Brain microvascular endothelial cell (primary cell): ENCODE measurements around the gene C14orf39.
"Not testable (repeated sequence)": the region's sequence is repeated elsewhere in the genome, so short reads cannot be mapped to it uniquely, and the experiment has no call there.

Experiments used
- DNase-seq: peaks from one replicate; pipeline ENCODE4 v3.0.0-alpha.2; 2020
- H3K27ac ChIP-seq: fragments of 250-450 bp; sonication (Bioruptor Pico); 2 replicates; pipeline ENCODE4 v1.5.1; 2020; ENCODE audit warnings: mild to moderate bottlenecking, moderate library complexity
- H3K27me3 ChIP-seq: fragments of 250-450 bp; sonication (Bioruptor Pico); replicated peaks from 2 replicates; pipeline ENCODE4 v1.5.1; 2020; ENCODE audit warnings: mild to moderate bottlenecking
- H3K36me3 ChIP-seq: fragments of 250-450 bp; sonication (Bioruptor Pico); replicated peaks from 2 replicates; pipeline ENCODE4 v1.5.1; 2020; ENCODE audit warnings: mild to moderate bottlenecking
- H3K4me3 ChIP-seq: 2 replicates; pipeline ENCODE4 v1.5.1; 2011; ENCODE audit warnings: low read depth, mild to moderate bottlenecking, control low read depth, low read length, moderate library complexity
- in situ Hi-C: cut with HindIII; loops from 2 replicates; pipeline ENCODE4 v1.10.0; 2017; ENCODE audit warnings: low sequenced_read_pairs, low pct_ligation_motif_present
- TF ChIP-seq, protein P1 (sequence below): IDR thresholded peaks from 2 replicates; pipeline ENCODE4 v1.5.1; 2011; ENCODE audit warnings: low read depth, mild to moderate bottlenecking, moderate library complexity, low read length, control low read depth, inconsistent platforms; ENCODE audit errors: missing control alignments

The C14orf39 gene

DNA sequence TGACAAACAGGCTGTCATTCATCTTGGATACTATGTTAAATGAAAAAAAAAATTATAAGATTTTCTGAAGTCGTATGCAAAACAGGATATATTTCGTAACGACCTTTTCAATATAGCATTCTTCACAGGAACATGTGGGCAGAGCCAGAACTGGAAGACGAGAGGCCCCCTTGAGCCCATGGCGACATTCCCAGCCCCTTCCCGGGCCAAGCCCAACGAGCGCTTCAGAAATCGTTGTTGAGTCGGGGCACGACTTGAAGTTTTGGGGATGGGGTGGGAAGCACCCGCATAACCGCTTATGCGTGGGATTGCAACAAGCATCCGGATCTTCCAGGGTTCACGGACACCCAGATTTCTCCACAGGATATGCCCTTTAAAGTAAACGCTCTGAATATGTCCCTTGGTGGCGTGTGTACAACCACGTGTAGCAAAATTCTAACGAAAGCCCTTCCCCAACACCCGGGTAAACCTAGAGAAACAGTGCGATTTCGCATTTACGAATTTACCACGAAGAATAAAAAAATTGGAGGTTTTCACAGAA is 736 bp downstream of the C14orf39 start:
- no peak overlapping the region for H3K27ac ChIP-seq
- no peaks in the 10 kb centered on the region for H3K36me3 ChIP-seq
- peaks cover 37% of the 10 kb centered on the region for H3K27me3 ChIP-seq
- no peak for DNase-seq
- in situ Hi-C loops = no loop called here
- TF ChIP-seq, protein P1, sequence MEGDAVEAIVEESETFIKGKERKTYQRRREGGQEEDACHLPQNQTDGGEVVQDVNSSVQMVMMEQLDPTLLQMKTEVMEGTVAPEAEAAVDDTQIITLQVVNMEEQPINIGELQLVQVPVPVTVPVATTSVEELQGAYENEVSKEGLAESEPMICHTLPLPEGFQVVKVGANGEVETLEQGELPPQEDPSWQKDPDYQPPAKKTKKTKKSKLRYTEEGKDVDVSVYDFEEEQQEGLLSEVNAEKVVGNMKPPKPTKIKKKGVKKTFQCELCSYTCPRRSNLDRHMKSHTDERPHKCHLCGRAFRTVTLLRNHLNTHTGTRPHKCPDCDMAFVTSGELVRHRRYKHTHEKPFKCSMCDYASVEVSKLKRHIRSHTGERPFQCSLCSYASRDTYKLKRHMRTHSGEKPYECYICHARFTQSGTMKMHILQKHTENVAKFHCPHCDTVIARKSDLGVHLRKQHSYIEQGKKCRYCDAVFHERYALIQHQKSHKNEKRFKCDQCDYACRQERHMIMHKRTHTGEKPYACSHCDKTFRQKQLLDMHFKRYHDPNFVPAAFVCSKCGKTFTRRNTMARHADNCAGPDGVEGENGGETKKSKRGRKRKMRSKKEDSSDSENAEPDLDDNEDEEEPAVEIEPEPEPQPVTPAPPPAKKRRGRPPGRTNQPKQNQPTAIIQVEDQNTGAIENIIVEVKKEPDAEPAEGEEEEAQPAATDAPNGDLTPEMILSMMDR = no peak
- H3K4me3 ChIP-seq = peak overlapping the region; percentile 53

DNA sequence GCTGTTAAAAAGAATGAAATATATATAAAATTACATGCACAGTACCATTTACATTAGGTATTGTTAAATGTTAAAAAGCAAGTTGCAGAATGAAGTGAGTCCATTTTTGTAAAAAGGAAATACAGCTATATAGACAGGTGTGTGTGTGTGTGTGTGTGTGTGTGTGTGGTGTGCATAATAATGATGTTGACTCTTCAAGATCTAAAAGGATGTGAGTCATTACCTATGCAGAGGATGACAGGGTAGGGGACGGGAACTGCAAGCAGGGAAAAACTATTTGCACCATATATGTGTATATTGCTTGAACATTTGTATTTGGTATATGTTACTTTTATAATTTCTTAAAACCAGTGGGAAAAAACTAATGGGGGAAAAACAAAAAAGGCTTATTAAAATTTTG is 3.1 kb downstream of the C14orf39 start:
- Histone ChIP-seq H3K4me3 (no peak overlapping the region), H3K36me3 (no peaks in the 10 kb centered on the region), H3K27ac (no peak overlapping the region), H3K27me3 (peaks cover 32% of the 10 kb centered on the region)
- DNase-seq = no peak
- in situ Hi-C loops = no loop called here
- TF ChIP-seq, protein P1 = no peak

DNA sequence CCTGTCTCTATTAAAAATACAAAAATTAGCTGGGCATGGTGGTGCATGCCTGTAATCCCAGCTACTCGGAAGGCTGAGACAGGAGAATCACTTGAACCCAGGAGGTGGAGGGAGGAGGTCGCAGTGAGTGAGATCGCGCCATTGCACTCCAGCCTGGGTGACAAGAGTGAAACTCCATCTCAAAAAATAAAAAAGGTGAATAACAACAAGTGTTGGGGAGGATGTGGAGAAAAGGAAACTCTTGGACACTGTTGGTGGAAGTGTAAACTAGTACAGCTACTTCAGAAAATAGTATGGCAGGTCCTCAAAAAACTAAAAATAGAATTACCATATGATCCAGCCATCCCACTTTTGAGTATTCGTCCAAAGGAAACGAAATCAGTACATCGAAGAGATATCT is 5.6 kb downstream of the C14orf39 start:
- DNase-seq, H3K27ac ChIP-seq, H3K27me3 ChIP-seq, H3K4me3 ChIP-seq, in situ Hi-C loops, H3K36me3 ChIP-seq: not testable (repeated sequence)

DNA sequence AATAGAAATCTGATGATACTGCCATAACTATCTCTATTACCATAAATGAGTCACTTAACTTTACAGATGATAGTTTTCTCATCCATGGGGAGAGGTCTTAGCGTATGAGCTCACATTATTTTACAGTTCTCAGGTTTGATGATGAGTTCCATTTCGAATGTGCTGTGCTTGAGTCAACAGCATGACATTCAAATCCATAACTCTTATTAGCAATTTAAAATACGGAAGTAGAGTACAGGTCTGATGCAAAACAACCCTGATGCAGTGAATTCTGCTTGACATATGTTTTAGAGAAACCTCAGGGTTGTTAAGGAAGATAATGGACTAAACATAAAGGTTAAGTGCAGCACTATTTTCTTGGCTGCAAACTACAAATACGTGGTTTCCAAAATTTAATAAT is 30.0 kb downstream of the C14orf39 start:
- Histone ChIP-seq H3K36me3 (no peaks in the 10 kb centered on the region), H3K4me3 (no peak overlapping the region), H3K27ac (no peak overlapping the region), H3K27me3 (no peaks in the 10 kb centered on the region)
- TF ChIP-seq, protein P1 = no peak
- no peak for DNase-seq
- in situ Hi-C loops = no loop called here

DNA sequence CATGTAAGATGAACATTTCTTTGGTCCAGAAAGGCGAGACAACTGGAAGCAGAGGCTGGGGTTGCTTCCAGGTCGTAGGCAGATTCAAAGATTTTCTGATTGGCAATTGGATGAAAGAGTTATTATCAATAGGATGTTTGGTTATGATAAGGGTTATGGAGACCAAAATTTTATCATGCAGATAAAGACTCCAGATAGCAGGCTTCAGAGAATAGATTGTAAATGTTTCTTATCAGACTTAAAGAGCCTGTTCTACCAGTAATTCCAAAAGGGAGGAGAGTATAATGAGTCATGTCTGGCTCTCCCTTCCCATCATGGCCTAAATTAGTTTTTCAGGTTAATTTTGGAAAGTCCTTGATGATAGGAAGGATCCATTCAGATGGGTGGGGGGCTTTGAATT is 55.6 kb downstream of the C14orf39 start:
- H3K27me3 ChIP-seq = no peaks in the 10 kb centered on the region
- DNase-seq = no peak
- no peak overlapping the region for H3K4me3 ChIP-seq
- in situ Hi-C loops = no loop called here
- H3K27ac ChIP-seq = no peak overlapping the region
- no peaks in the 10 kb centered on the region for H3K36me3 ChIP-seq
- TF ChIP-seq, protein P1 = no peak

DNA sequence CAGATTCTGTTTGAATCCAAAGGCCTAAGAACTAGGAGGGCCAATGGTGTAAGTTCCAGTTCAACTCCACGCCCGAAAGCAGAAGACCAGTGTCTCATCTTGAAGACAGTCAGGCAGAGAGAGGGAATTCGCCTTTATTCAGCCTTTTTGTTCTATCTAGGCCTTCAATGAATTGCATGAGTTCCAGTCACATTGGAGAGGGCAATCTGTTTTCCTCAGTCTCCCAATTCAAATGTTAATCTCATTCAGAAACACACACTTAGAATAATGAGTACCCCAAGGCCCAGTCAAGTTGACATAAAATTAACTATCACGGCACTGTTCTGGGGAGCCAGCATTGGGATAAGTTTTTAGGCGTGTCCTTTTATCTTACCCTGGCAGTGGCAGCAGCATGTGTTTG is 65.8 kb downstream of the C14orf39 start:
- no peak for DNase-seq
- TF ChIP-seq, protein P1 = no peak
- H3K36me3 ChIP-seq = no peaks in the 10 kb centered on the region
- in situ Hi-C loops = no loop called here
- H3K27me3 ChIP-seq = no peaks in the 10 kb centered on the region
- H3K4me3 ChIP-seq = no peak overlapping the region
- H3K27ac ChIP-seq = no peak overlapping the region

DNA sequence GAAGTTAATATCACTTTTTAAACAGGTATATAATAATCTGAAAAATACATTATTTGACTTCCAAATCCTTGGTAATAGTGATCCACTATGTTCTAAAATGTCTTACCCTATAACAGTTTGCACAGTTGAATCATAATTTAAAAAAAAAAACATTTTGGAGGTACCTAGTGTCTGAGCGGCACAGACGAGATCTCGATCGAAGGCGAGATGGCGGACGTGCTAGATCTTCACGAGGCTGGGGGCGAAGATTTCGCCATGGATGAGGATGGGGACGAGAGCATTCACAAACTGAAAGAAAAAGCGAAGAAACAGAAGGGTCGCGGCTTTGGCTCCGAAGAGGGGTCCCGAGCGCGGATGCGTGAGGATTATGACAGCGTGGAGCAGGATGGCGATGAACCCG is 88.3 kb downstream of the C14orf39 start:
- H3K4me3 ChIP-seq, DNase-seq, H3K27me3 ChIP-seq, in situ Hi-C loops, H3K36me3 ChIP-seq, H3K27ac ChIP-seq: not testable (repeated sequence)
